HepG2 (cell line): Measurements from ENCODE around the gene MFSD2B. TPM values are rescaled to one million over a fixed set of nuclear protein-coding genes. Genes with fewer than 3 reads are reported as not detected.
A peak's percentile ranks its signal among the peaks of the same experiment; 100 is the strongest.

Experiments
- ARID3A ChIP-seq: IDR thresholded peaks from 2 replicates; pipeline ENCODE4 v1.6.1; 2012; ENCODE audit warnings: low read depth, low read length, improper control_type of control experiment
- CAMTA2 ChIP-seq: sonication (generic); formaldehyde crosslinking; IDR thresholded peaks from 2 replicates; pipeline ENCODE4 v1.4.0; 2020; ENCODE audit warnings: mild to moderate bottlenecking, missing genetic modification reagents, borderline replicate concordance
- KLF6 ChIP-seq: IDR thresholded peaks from 2 replicates; pipeline ENCODE4 v1.8.0; 2016; ENCODE audit warnings: missing biosample characterization, missing genetic modification reagents
- NCOA2 ChIP-seq: sonication (generic); formaldehyde crosslinking; IDR thresholded peaks from 2 replicates; pipeline ENCODE4 v1.8.0; 2022; ENCODE audit warnings: inconsistent platforms
- POLR2G ChIP-seq: fragments of 200-400 bp; formaldehyde crosslinking; IDR thresholded peaks from 2 replicates; pipeline ENCODE4 v1.6.1; 2018; ENCODE audit warnings: mild to moderate bottlenecking, low read depth, low read length, moderate library complexity
- RBAK ChIP-seq: sonication (generic); formaldehyde crosslinking; IDR thresholded peaks from 2 replicates; pipeline ENCODE4 v1.5.1; 2020; ENCODE audit warnings: mild to moderate bottlenecking, missing genetic modification reagents
- REPIN1 ChIP-seq: sonication (generic); formaldehyde crosslinking; IDR thresholded peaks from 2 replicates; pipeline ENCODE4 v1.8.0; 2022; ENCODE audit warnings: missing genetic modification reagents, low read depth, mild to moderate bottlenecking, borderline replicate concordance
- SRF ChIP-seq: IDR thresholded peaks from 2 replicates; pipeline ENCODE4 v1.6.1; 2011; ENCODE audit warnings: mild to moderate bottlenecking, low read depth, low read length, moderate library complexity
- THRA ChIP-seq: sonication (generic); formaldehyde crosslinking; IDR thresholded peaks from 2 replicates; pipeline ENCODE4 v1.4.0; 2020; ENCODE audit warnings: missing genetic modification reagents, borderline replicate concordance
- TSC22D2 ChIP-seq: sonication (generic); formaldehyde crosslinking; IDR thresholded peaks from 2 replicates; pipeline ENCODE4 v1.5.1; 2020; ENCODE audit warnings: missing genetic modification reagents, mild to moderate bottlenecking, borderline replicate concordance
- XRCC5 ChIP-seq: fragments of 200-400 bp; formaldehyde crosslinking; optimal IDR thresholded peaks from 2 replicates; pipeline ENCODE3; 2017; ENCODE audit warnings: mild to moderate bottlenecking, low read length
- YEATS4 ChIP-seq: sonication (generic); formaldehyde crosslinking; IDR thresholded peaks from 2 replicates; pipeline ENCODE4 v1.4.0; 2020; ENCODE audit warnings: missing genetic modification reagents, borderline replicate concordance
- ZBTB40 ChIP-seq, 2 experiments: fragments of 450-650 bp in 1 of 2; sonication (generic) in 1 of 2; formaldehyde crosslinking in 1 of 2; IDR thresholded peaks; 2 replicates each; pipeline versions ENCODE4 v1.6.1 to v1.8.0; 2016 to 2022; ENCODE audit warnings: antibody characterized with exemption in 1 of 2, mild to moderate bottlenecking in 1 of 2, missing genetic modification reagents in 1 of 2
- ZNF7 ChIP-seq: IDR thresholded peaks from 2 replicates; pipeline ENCODE4 v1.6.1; 2016; ENCODE audit warnings: missing biosample characterization, missing genetic modification reagents
- ZNF724P ChIP-seq: sonication (generic); formaldehyde crosslinking; IDR thresholded peaks from 2 replicates; pipeline ENCODE4 v1.8.0; 2022; ENCODE audit warnings: missing genetic modification reagents, borderline replicate concordance
- ZNF883 ChIP-seq: sonication (generic); formaldehyde crosslinking; IDR thresholded peaks from 2 replicates; pipeline ENCODE4 v1.5.1; 2020; ENCODE audit warnings: mild to moderate bottlenecking, missing genetic modification reagents; ENCODE audit errors: not compliant biosample characterization
- polyA plus RNA-seq, 8 experiments: library from polyadenylated mRNA; depleted of rRNA in 3 of 8; stranded (reverse) in 7 of 8; unstranded in 1 of 8; fragments of >200 nt; fragmentation: Illumina TruSeq in 4 of 8; extraction: Trizol in 4 of 8; gene quantifications; 2 replicates each; pipeline versions ENCODE4 v1.2.1 to v1.2.3, GENCODE V29; 2011 to 2016; ENCODE audit warnings: low read depth in 4 of 8, missing spikeins in 1 of 8, mixed read lengths in 1 of 8; ENCODE audit not compliant: insufficient read depth in 1 of 8
- total RNA-seq, 5 experiments: library from RNA; depleted of rRNA; stranded (reverse); fragments of >200 nt; fragmentation: Illumina TruSeq; extraction: Trizol; gene quantifications; 2 replicates each; pipeline ENCODE4 v1.2.3, GENCODE V29; 2016; ENCODE audit warnings: low read depth in 1 of 5

The MFSD2B gene
- total and polyA plus RNA-seq, 2 of the 13 experiments (the other 11 are each of a cell fraction or from before 2014, with no cell fraction given) = 0.21 to 0.93 TPM

GRCh38 chr2:24046930-24047702 lies 37.2 kb downstream of the MFSD2B start, which contains the start of gene WDCP (continued):
- TF ChIP-seq ZBTB40 (IDR thresholded peaks at IDR 0.05) (no peak), ZBTB40 (CRISPR knock-in tag; IDR thresholded peaks at IDR 0.05) (no peak), ZNF724P (no peak), XRCC5 (peak; percentile 69), ZNF883 (CRISPR knock-in tag) (peak; percentile 79), CAMTA2 (CRISPR knock-in tag) (peak; percentile 89; the same call in 1 of the 2 replicates), ARID3A (peak; percentile 68; the same call in 1 of the 2 replicates), POLR2G (peak; percentile 95), REPIN1 (CRISPR knock-in tag) (peak; percentile 70; the same call in 1 of the 2 replicates), SRF (no peak), YEATS4 (peak; percentile 54; the same call in 1 of the 2 replicates), RBAK (no peak), TSC22D2 (CRISPR knock-in tag) (peak; percentile 74; the same call in 1 of the 2 replicates), THRA (CRISPR knock-in tag) (0 out of 2 replicates have a peak, but pooled peaks have one; percentile 47), NCOA2 (peak; percentile 21), KLF6 (CRISPR knock-in tag) (peak; percentile 74; the same call in 1 of the 2 replicates), ZNF7 (CRISPR knock-in tag) (no peak)
